HG02852 (cell line): ENCODE data around the gene RBM24.
"Not testable (repeated sequence)": the region's sequence is repeated elsewhere in the genome, so short reads cannot be mapped to it uniquely, and the experiment has no call there.

ENCODE experiments used
- ATAC-seq: cut with Tn5 transposase; IDR thresholded peaks from one replicate; pipeline ENCODE4 v1.9.1; 2021; ENCODE audit warnings: mild to moderate bottlenecking, moderate library complexity; ENCODE audit not compliant: unreplicated experiment

Gene RBM24

GRCh38 chr6:17289630-17290061 is 8.5 kb downstream of the RBM24 start:
- ATAC-seq = no peak

GRCh38 chr6:17291778-17292177 is 10.6 kb downstream of the RBM24 start:
- no peak for ATAC-seq

- ATAC-seq = no peak
These were observed 11.5 kb downstream of the RBM24 start for GRCh38 chr6:17292600-17293133.

- no peak for ATAC-seq
These were observed 12.2 kb downstream of the RBM24 start for GRCh38 chr6:17293395-17293794.

- no peak for ATAC-seq
These were observed 16.3 kb downstream of the RBM24 start for GRCh38 chr6:17297271-17298080.

GRCh38 chr6:17298257-17298656 is 17.1 kb downstream of the RBM24 start:
- ATAC-seq = no peak

- ATAC-seq = no peak
These were observed 18.1 kb downstream of the RBM24 start for GRCh38 chr6:17299222-17299621.

- no peak for ATAC-seq
These were observed 18.6 kb downstream of the RBM24 start for GRCh38 chr6:17299750-17300149.

- ATAC-seq = no peak
These were observed 19.5 kb downstream of the RBM24 start for GRCh38 chr6:17300637-17301036.

- ATAC-seq = no peak
These were observed 22.3 kb downstream of the RBM24 start for GRCh38 chr6:17303444-17303843.

- no peak for ATAC-seq
These were observed 24.2 kb downstream of the RBM24 start for GRCh38 chr6:17305219-17306001.

GRCh38 chr6:17311595-17312311 is 30.6 kb downstream of the RBM24 start:
- no peak for ATAC-seq

GRCh38 chr6:17313238-17313637 is 32.1 kb downstream of the RBM24 start:
- ATAC-seq = not testable (repeated sequence)

- ATAC-seq = no peak
These were observed 32.8 kb downstream of the RBM24 start for GRCh38 chr6:17313971-17314370.

GRCh38 chr6:17315262-17315661 is 34.1 kb downstream of the RBM24 start:
- ATAC-seq = no peak

GRCh38 chr6:17318435-17319165 is 37.4 kb downstream of the RBM24 start:
- no peak for ATAC-seq

- ATAC-seq = not testable (repeated sequence)
These were observed 39.1 kb downstream of the RBM24 start for GRCh38 chr6:17320266-17320665.

GRCh38 chr6:17331238-17331637 is 50.1 kb downstream of the RBM24 start:
- no peak for ATAC-seq

GRCh38 chr6:17334265-17334664 is 53.1 kb downstream of the RBM24 start:
- ATAC-seq = no peak

GRCh38 chr6:17336425-17336824 is 55.3 kb downstream of the RBM24 start:
- no peak for ATAC-seq

GRCh38 chr6:17339308-17339670 is 58.1 kb downstream of the RBM24 start:
- no peak for ATAC-seq
